HG02885 (cell line): Measurements from ENCODE around the gene PNMA6F.

ENCODE experiments used
- ATAC-seq: cut with Tn5 transposase; IDR thresholded peaks from one replicate; pipeline ENCODE4 v1.9.1; 2021; ENCODE audit warnings: mild to moderate bottlenecking; ENCODE audit not compliant: unreplicated experiment, poor library complexity

The PNMA6F gene

GRCh38 chrX:153321381-153322124 lies at the start of gene PNMA6F:
Gene PNMA6F, minus strand, starts transcription at chrX:153321767. Its CDS starts 1,093 bp downstream, at chrX:153320674.
- no peak for ATAC-seq

GRCh38 chrX:153371256-153371655 lies 49.7 kb upstream of the PNMA6F start:
- ATAC-seq = no peak

GRCh38 chrX:153370293-153371055 lies 48.9 kb upstream of the PNMA6F start:
- ATAC-seq = no peak

- ATAC-seq = no peak
Observed at GRCh38 chrX:153366878-153367538, 45.4 kb upstream of the PNMA6F start.

- ATAC-seq = no peak
Observed at GRCh38 chrX:153366119-153366518, 44.6 kb upstream of the PNMA6F start.

- ATAC-seq = no peak
Observed at GRCh38 chrX:153365670-153366069, 44.1 kb upstream of the PNMA6F start.

- no peak for ATAC-seq
Observed at GRCh38 chrX:153361781-153362397, 40.3 kb upstream of the PNMA6F start.

GRCh38 chrX:153357877-153358276 lies 36.3 kb upstream of the PNMA6F start:
- no peak for ATAC-seq

GRCh38 chrX:153353416-153353815 lies 31.8 kb upstream of the PNMA6F start:
- no peak for ATAC-seq

- no peak for ATAC-seq
Observed at GRCh38 chrX:153352858-153353257, 31.3 kb upstream of the PNMA6F start.

- ATAC-seq = no peak
Observed at GRCh38 chrX:153351981-153352380, 30.4 kb upstream of the PNMA6F start.

GRCh38 chrX:153349952-153350351 lies 28.4 kb upstream of the PNMA6F start:
- ATAC-seq = no peak

- ATAC-seq = no peak
Observed at GRCh38 chrX:153348421-153348820, 26.9 kb upstream of the PNMA6F start.

- ATAC-seq = no peak
Observed at GRCh38 chrX:153347530-153347929, 26.0 kb upstream of the PNMA6F start.

- ATAC-seq = no peak
Observed at GRCh38 chrX:153343674-153344073, 22.1 kb upstream of the PNMA6F start.

- no peak for ATAC-seq
Observed at GRCh38 chrX:153342762-153343558, 21.4 kb upstream of the PNMA6F start.

GRCh38 chrX:153340111-153340510 lies 18.5 kb upstream of the PNMA6F start:
- no peak for ATAC-seq

- ATAC-seq = no peak
Observed at GRCh38 chrX:153339662-153340061, 18.1 kb upstream of the PNMA6F start.

- ATAC-seq = no peak
Observed at GRCh38 chrX:153338836-153339235, 17.3 kb upstream of the PNMA6F start.

GRCh38 chrX:153336988-153337387 lies 15.4 kb upstream of the PNMA6F start:
- ATAC-seq = no peak
